ENCODE results near the gene PKMYT1. TPM values are rescaled to one million over a fixed set of nuclear protein-coding genes. Genes with fewer than 3 reads are reported as not detected.

PKMYT1 gene
- total RNA-seq, 1 donor from 2014 or later = 0.98 TPM

- ATAC-seq (no peak), DNase-seq (ENCODE audit: low spot score) (no peak)
Observed at GRCh38 chr16:3019594-3020246, 39.5 kb upstream of the PKMYT1 start.

- ATAC-seq (no peak), DNase-seq (ENCODE audit: low spot score) (no peak)
Observed at GRCh38 chr16:3017794-3018506, 37.7 kb upstream of the PKMYT1 start, which contains the start of gene CLDN6. Gene CLDN6, minus strand, starts transcription at chr16:3018183. Its CDS starts 2,162 bp downstream, at chr16:3016021.

GRCh38 chr16:3017344-3017743 lies 37.1 kb upstream of the PKMYT1 start:
- ATAC-seq (no peak), DNase-seq (ENCODE audit: low spot score) (no peak)

GRCh38 chr16:3015865-3016521 lies 35.7 kb upstream of the PKMYT1 start:
- ATAC-seq (no peak), DNase-seq (ENCODE audit: low spot score) (no peak)

- DNase-seq (ENCODE audit: low spot score) (no peak), ATAC-seq (no peak)
Observed at GRCh38 chr16:3014971-3015370, 34.7 kb upstream of the PKMYT1 start.

GRCh38 chr16:3013998-3014690 lies 33.9 kb upstream of the PKMYT1 start:
- ATAC-seq (no peak), DNase-seq (ENCODE audit: low spot score) (no peak)

- DNase-seq (ENCODE audit: low spot score) (peak; percentile 84), ATAC-seq (peak; percentile 91)
Observed at GRCh38 chr16:3013491-3013951, 33.3 kb upstream of the PKMYT1 start.

GRCh38 chr16:3012828-3013420 lies 32.7 kb upstream of the PKMYT1 start, which contains the start of gene CLDN9:
Gene CLDN9, plus strand, starts transcription at chr16:3012923. Its CDS starts 440 bp downstream, at chr16:3013363.
- peak; percentile 6 for ATAC-seq
- DNase-seq (ENCODE audit: low spot score) = no peak

GRCh38 chr16:3012246-3012645 lies 32.0 kb upstream of the PKMYT1 start:
- no peak for DNase-seq (ENCODE audit: low spot score)

GRCh38 chr16:3010510-3010909 lies 30.3 kb upstream of the PKMYT1 start:
- ATAC-seq = no peak
- DNase-seq (ENCODE audit: low spot score) = no peak

More at GRCh38 chr16:3012246-3012645, 32.0 kb upstream of the PKMYT1 start:
- no peak for ATAC-seq

- ATAC-seq = no peak
- DNase-seq (ENCODE audit: low spot score) = no peak
Observed at GRCh38 chr16:3009568-3010390, 29.5 kb upstream of the PKMYT1 start.

- no peak for ATAC-seq
Observed at GRCh38 chr16:3008690-3009037, 28.4 kb upstream of the PKMYT1 start.

GRCh38 chr16:3007957-3008689 lies 27.9 kb upstream of the PKMYT1 start:
- no peak for DNase-seq (ENCODE audit: low spot score)
- ATAC-seq = no peak

More at GRCh38 chr16:3008690-3009037, 28.4 kb upstream of the PKMYT1 start:
- DNase-seq (ENCODE audit: low spot score) = no peak

GRCh38 chr16:3007059-3007956 lies 27.1 kb upstream of the PKMYT1 start:
- DNase-seq (ENCODE audit: low spot score) (peak; percentile 87), ATAC-seq (peak; percentile 43)

- DNase-seq (ENCODE audit: low spot score) (peak; percentile 88), ATAC-seq (peak; percentile 44)
Observed at GRCh38 chr16:3004781-3005284, 24.6 kb upstream of the PKMYT1 start.

GRCh38 chr16:3004319-3004718 lies 24.1 kb upstream of the PKMYT1 start:
- ATAC-seq (no peak), DNase-seq (ENCODE audit: low spot score) (no peak)

GRCh38 chr16:3003582-3004270 lies 23.5 kb upstream of the PKMYT1 start:
- DNase-seq (ENCODE audit: low spot score) (peak; percentile 99), ATAC-seq (peak; percentile 83)
